ENCODE measurements around the gene L3MBTL3. TPM values are rescaled to one million over a fixed set of nuclear protein-coding genes. Genes with fewer than 3 reads are reported as not detected.

The L3MBTL3 gene
- total RNA-seq, 1 donor from 2014 or later: 22.2 TPM

- H4K20me1 ChIP-seq (ENCODE audit: insufficient read depth, low read length): no peaks in the 10 kb centered on the region
- TF ChIP-seq EZH2 (IDR thresholded peaks at IDR 0.05; ENCODE audit: insufficient read depth, low read length) (no peak), CTCF (IDR thresholded peaks at IDR 0.05; ENCODE audit: insufficient read depth, low read depth, low read length) (no peak)
- H3K27me3 ChIP-seq (ENCODE audit: insufficient read depth, low read length): no peaks in the 10 kb centered on the region
- DNase-seq (ENCODE audit: low read depth): no peak
- no peak overlapping the region for H3K27ac ChIP-seq (ENCODE audit: low read depth, low read length)
- no peaks in the 10 kb centered on the region for H3K4me1 Mint-ChIP-seq (ENCODE audit: low read depth, unreplicated experiment)
- H3K36me3 Mint-ChIP-seq (ENCODE audit: low read depth, unreplicated experiment): no peaks in the 10 kb centered on the region
- H3K4me3 Mint-ChIP-seq (ENCODE audit: unreplicated experiment): no peak overlapping the region
- H3K4me3 ChIP-seq (ENCODE audit: insufficient read depth, low read depth, low read length): no peak overlapping the region
- H3K4me2 ChIP-seq (ENCODE audit: low read length): no peak overlapping the region
- H3K27ac Mint-ChIP-seq (ENCODE audit: unreplicated experiment): no peak overlapping the region
- no peak for FAIRE-seq
- peaks cover 2% of the 10 kb centered on the region for H3K27me3 Mint-ChIP-seq (ENCODE audit: low read depth, unreplicated experiment)
- H3K4me1 ChIP-seq (ENCODE audit: insufficient read depth, low read length): peaks cover 3% of the 10 kb centered on the region
- H3K79me2 ChIP-seq (ENCODE audit: insufficient read depth, low read length): no peaks in the 10 kb centered on the region
- H2AFZ ChIP-seq (ENCODE audit: low read depth, low read length): no peak overlapping the region
- H3K9me3 ChIP-seq (ENCODE audit: insufficient read depth, low read depth, low read length): no peaks in the 10 kb centered on the region
- no peak overlapping the region for H3K9ac ChIP-seq (ENCODE audit: low read length)
- H3K9me3 Mint-ChIP-seq (ENCODE audit: unreplicated experiment): no peaks in the 10 kb centered on the region
- no peaks in the 10 kb centered on the region for H3K36me3 ChIP-seq (ENCODE audit: insufficient read depth, low read length)
These were observed 22.0 kb upstream of the L3MBTL3 start for GRCh38 chr6:129996387-129996786.

GRCh38 chr6:130000526-130001421 is 17.6 kb upstream of the L3MBTL3 start:
- H3K36me3 ChIP-seq (ENCODE audit: insufficient read depth, low read length): no peaks in the 10 kb centered on the region
- H3K27ac Mint-ChIP-seq (ENCODE audit: unreplicated experiment): no peak overlapping the region
- no peak overlapping the region for H3K27ac ChIP-seq (ENCODE audit: low read depth, low read length)
- H3K9me3 Mint-ChIP-seq (ENCODE audit: unreplicated experiment): no peaks in the 10 kb centered on the region
- H3K27me3 ChIP-seq (ENCODE audit: insufficient read depth, low read length): no peaks in the 10 kb centered on the region
- no peak for DNase-seq (ENCODE audit: low read depth)
- H3K9ac ChIP-seq (ENCODE audit: low read length): no peak overlapping the region
- H3K4me3 Mint-ChIP-seq (ENCODE audit: unreplicated experiment): no peak overlapping the region
- no peak for TF ChIP-seq CTCF (IDR thresholded peaks at IDR 0.05; ENCODE audit: insufficient read depth, low read depth, low read length)
- no peak for TF ChIP-seq EZH2 (IDR thresholded peaks at IDR 0.05; ENCODE audit: insufficient read depth, low read length)
- H3K9me3 ChIP-seq (ENCODE audit: insufficient read depth, low read depth, low read length): no peaks in the 10 kb centered on the region
- no peak for FAIRE-seq
- H3K79me2 ChIP-seq (ENCODE audit: insufficient read depth, low read length): no peaks in the 10 kb centered on the region
- H3K27me3 Mint-ChIP-seq (ENCODE audit: low read depth, unreplicated experiment): peaks cover 2% of the 10 kb centered on the region
- no peaks in the 10 kb centered on the region for H4K20me1 ChIP-seq (ENCODE audit: insufficient read depth, low read length)
- H3K4me1 ChIP-seq (ENCODE audit: insufficient read depth, low read length): peaks cover 3% of the 10 kb centered on the region
- H3K4me2 ChIP-seq (ENCODE audit: low read length): no peak overlapping the region
- H3K4me3 ChIP-seq (ENCODE audit: insufficient read depth, low read depth, low read length): no peak overlapping the region
- H3K4me1 Mint-ChIP-seq (ENCODE audit: low read depth, unreplicated experiment): no peaks in the 10 kb centered on the region
- H2AFZ ChIP-seq (ENCODE audit: low read depth, low read length): no peak overlapping the region
- no peaks in the 10 kb centered on the region for H3K36me3 Mint-ChIP-seq (ENCODE audit: low read depth, unreplicated experiment)

Data from astrocyte (in vitro differentiated cells and primary cell).